BE2C (cell line): ENCODE results near the gene BGN.

Source experiments
- DNase-seq: peaks from one replicate; pipeline ENCODE4 v3.0.0-alpha.2; 2020
- H3K27me3 ChIP-seq: fragments of 250-450 bp; sonication (Bioruptor Pico); 2 replicates; pipeline ENCODE4 v1.5.1; 2020; ENCODE audit warnings: mild to moderate bottlenecking
- H3K36me3 ChIP-seq: fragments of 250-450 bp; sonication (Bioruptor Pico); 2 replicates; pipeline ENCODE4 v1.5.1; 2020; ENCODE audit warnings: mild to moderate bottlenecking
- H3K4me1 ChIP-seq: fragments of 250-450 bp; sonication (Bioruptor Pico); 2 replicates; pipeline ENCODE4 v1.5.1; 2020
- H3K4me3 ChIP-seq: 2 replicates; pipeline ENCODE4 v1.5.1; 2011; ENCODE audit warnings: low read depth, low read length
- H3K9me3 ChIP-seq: fragments of 250-450 bp; sonication (Bioruptor Pico); 2 replicates; pipeline ENCODE4 v1.5.1; 2020
- CTCF ChIP-seq: IDR thresholded peaks from 2 replicates; pipeline ENCODE4 v1.5.1; 2012; ENCODE audit warnings: mild to moderate bottlenecking, low read depth, low read length

BGN gene

DNA sequence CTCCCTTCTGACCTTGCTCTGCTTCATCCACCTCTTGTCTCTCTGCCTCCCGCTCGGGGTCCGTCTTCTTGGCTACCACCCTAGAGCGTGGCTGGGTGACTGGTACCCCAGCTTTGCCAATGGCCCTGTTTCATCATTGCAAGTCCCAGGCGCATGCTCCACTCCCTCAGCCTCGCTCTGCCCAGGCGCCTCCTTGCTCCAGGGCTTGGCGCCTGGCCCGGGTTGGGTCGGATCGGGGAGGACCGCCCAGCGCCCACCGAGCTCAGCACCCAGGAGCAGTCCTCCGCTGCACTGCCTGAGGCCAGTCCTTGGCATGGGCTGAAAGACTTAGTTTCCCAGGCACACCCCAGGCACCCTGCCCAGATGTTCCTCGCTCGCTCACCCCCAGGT, 577 bp downstream of the BGN start:
- no peak for TF ChIP-seq CTCF
- Histone ChIP-seq H3K4me3 (peak overlapping the region; percentile 55), H3K4me1 (peaks cover 12% of the 10 kb centered on the region), H3K9me3 (no peaks in the 10 kb centered on the region), H3K27me3 (no peaks in the 10 kb centered on the region), H3K36me3 (no peaks in the 10 kb centered on the region)
- DNase-seq, result peak; percentile 75

DNA sequence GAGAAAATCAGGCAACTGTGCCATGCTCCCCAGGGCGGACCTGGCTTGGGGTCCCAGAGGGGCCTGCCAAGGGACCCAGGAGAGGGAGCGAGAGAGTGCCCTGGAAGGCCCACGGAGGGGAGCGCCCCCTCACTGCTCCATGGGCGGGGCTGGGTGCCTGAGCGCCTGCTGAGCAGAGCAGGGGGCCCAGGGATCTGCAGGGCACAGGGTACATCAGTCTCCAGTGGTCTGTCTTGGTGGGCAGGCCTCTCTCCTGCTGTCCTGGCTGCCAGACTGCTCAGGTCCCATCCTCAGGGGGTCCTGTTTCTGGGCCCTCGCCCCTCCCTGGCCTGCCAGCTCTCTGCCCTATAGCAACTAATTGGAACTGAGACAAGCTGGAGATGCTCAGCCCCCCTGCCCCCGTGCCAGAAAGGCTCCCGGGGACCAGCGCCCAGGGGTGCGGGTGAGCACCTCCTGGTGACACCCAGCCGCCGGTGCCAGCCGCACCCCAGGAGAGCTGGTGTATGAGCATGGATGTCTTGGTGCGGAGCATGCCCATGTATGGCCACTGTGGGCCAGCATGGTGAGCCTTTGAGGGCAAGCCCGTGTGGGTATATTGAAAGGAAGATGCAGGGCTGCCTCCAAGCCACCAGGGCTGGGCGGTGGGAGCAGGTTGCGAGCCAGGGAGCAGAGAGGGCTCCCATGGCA, 1.3 kb downstream of the BGN start:
- Histone ChIP-seq H3K9me3 (no peaks in the 10 kb centered on the region), H3K27me3 (no peaks in the 10 kb centered on the region), H3K4me3 (peak overlapping the region; percentile 55), H3K4me1 (peaks cover 12% of the 10 kb centered on the region), H3K36me3 (no peaks in the 10 kb centered on the region)
- DNase-seq, result no peak
- no peak for TF ChIP-seq CTCF

DNA sequence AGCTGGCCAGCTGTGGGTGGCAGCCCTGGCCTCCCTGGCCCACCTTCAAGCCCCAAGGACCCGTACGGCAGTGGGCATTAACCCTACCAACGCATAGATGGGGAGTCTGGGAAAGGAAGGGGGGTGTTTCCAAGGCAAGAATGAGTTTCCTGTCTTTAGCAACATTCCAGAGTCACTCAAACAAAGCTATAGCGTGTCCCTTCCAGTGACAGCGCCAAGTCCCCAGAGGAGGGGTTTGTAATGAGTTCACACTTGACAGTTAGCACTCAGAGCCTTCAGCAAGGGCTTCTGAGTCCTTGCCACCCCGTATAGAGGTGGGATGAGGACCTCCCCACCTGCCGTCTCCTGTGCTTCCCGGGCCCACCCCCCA, 1.8 kb downstream of the BGN start:
- DNase-seq, result no peak
- H3K36me3 ChIP-seq, result no peaks in the 10 kb centered on the region
- no peaks in the 10 kb centered on the region for H3K9me3 ChIP-seq
- peaks cover 7% of the 10 kb centered on the region for H3K4me1 ChIP-seq
- TF ChIP-seq CTCF, result no peak
- H3K4me3 ChIP-seq, result peak overlapping the region; percentile 55
- H3K27me3 ChIP-seq, result no peaks in the 10 kb centered on the region

GRCh38 chrX:153498453-153498852, 3.7 kb downstream of the BGN start:
- DNase-seq, result no peak
- Histone ChIP-seq H3K9me3 (no peaks in the 10 kb centered on the region), H3K36me3 (no peaks in the 10 kb centered on the region), H3K27me3 (no peaks in the 10 kb centered on the region), H3K4me1 (peaks cover 3% of the 10 kb centered on the region; the same call in 1 of the 2 replicates), H3K4me3 (no peak overlapping the region)
- TF ChIP-seq CTCF, result no peak

- Histone ChIP-seq H3K27me3 (no peaks in the 10 kb centered on the region), H3K4me3 (no peak overlapping the region), H3K36me3 (no peaks in the 10 kb centered on the region), H3K4me1 (peaks cover 3% of the 10 kb centered on the region; the same call in 1 of the 2 replicates), H3K9me3 (no peaks in the 10 kb centered on the region)
- no peak for DNase-seq
- no peak for TF ChIP-seq CTCF
Measured at GRCh38 chrX:153499341-153499740, 4.6 kb downstream of the BGN start.

DNA sequence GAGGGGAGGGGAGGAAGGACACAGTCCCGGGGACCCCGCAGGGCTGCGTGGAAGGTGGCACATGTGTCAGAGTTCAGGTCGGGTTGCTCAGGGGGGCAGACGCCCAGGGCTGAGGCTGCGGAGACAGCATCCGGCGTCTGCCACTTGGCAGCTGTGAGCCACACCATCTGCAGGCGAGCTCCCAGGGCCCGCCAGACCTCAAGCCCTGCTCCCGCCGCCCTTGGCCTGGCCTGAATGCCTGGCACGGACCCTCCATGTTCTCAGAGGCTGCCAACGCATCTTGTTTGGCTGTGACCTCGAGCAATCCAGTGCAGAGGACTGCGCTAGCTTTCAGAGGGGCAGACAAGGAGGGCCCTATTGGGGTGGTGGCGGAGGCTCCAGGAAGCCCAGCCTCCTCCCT, 5.1 kb downstream of the BGN start:
- no peak for TF ChIP-seq CTCF
- Histone ChIP-seq H3K27me3 (no peaks in the 10 kb centered on the region), H3K4me3 (no peak overlapping the region), H3K36me3 (no peaks in the 10 kb centered on the region), H3K4me1 (peaks cover 3% of the 10 kb centered on the region; the same call in 1 of the 2 replicates), H3K9me3 (no peaks in the 10 kb centered on the region)
- DNase-seq, result peak; percentile 41
